ENCODE measurements around the gene EIF1B. TPM values are rescaled to one million over a fixed set of nuclear protein-coding genes. Genes with fewer than 3 reads are reported as not detected.

The EIF1B gene
- total RNA-seq, 1 experiment from 2014 or later = 33.6 TPM

- DNase-seq (ENCODE audit: low read depth, low spot score) (no peak), ATAC-seq (no peak)
- no peaks in the 10 kb centered on the region; the same call in 1 of the 2 replicates for H3K9me2 ChIP-seq (ENCODE audit: insufficient read depth)
- ChIA-PET RAD21 (ENCODE audit: low non-redundant PET in 1 of 2, low total read pairs in 2 of 2, uncharacterized antibody in 2 of 2, unreplicated experiment in 2 of 2) (no interaction called here), CTCF (no interaction called here), POLR2A (no interaction called here)
- H3K4me1 ChIP-seq (ENCODE audit: control insufficient read depth in 1 of 2, insufficient read depth in 2 of 2, low read length in 2 of 2) = no peaks in the 10 kb centered on the region
- intact Hi-C loops (cut with micrococcal nuclease) = no loop called here
- H4K20me1 ChIP-seq (ENCODE audit: insufficient read depth) = no peaks in the 10 kb centered on the region
- H3K4me2 ChIP-seq (ENCODE audit: low read length) = no peak overlapping the region
- no peak overlapping the region for H2AFZ ChIP-seq (ENCODE audit: low read depth, low read length, poor library complexity, severe bottlenecking)
- H3K27me3 ChIP-seq (ENCODE audit: insufficient read depth, low read length) = no peaks in the 10 kb centered on the region
- H3K9ac ChIP-seq (ENCODE audit: low read length) = no peak overlapping the region
- H3K9me3 ChIP-seq (ENCODE audit: control insufficient read depth in 1 of 2, insufficient read depth in 1 of 2, low read depth in 1 of 2, low read length in 2 of 2) = no peaks in the 10 kb centered on the region
- no peak overlapping the region for H3K27ac ChIP-seq (ENCODE audit: low read depth, low read length)
- no peaks in the 10 kb centered on the region for H3K79me2 ChIP-seq (ENCODE audit: insufficient read depth, low read length)
- no TSS peak for BruUV-seq (replicated peaks)
- no peaks in the 10 kb centered on the region for H3K36me3 ChIP-seq (ENCODE audit: control insufficient read depth in 1 of 2, insufficient read depth in 2 of 2, low read length in 2 of 2)
- TF ChIP-seq YY1 (IDR thresholded peaks at IDR 0.05; ENCODE audit: extremely low read depth, insufficient replicate concordance, low read depth, low read length) = no peak
- H3K4me3 ChIP-seq (replicated peaks in 1 of 2; ENCODE audit: low read depth in 1 of 2, low read length in 2 of 2) = no peak overlapping the region
Observed at GRCh38 chr3:40340541-40341170, 31.1 kb downstream of the EIF1B start.

- no peaks in the 10 kb centered on the region for H3K36me3 ChIP-seq (ENCODE audit: control insufficient read depth in 1 of 2, insufficient read depth in 2 of 2, low read length in 2 of 2)
- H3K9ac ChIP-seq (ENCODE audit: low read length) = no peak overlapping the region
- H2AFZ ChIP-seq (ENCODE audit: low read depth, low read length, poor library complexity, severe bottlenecking) = no peak overlapping the region
- no peak overlapping the region for H3K4me3 ChIP-seq (replicated peaks in 1 of 2; ENCODE audit: low read depth in 1 of 2, low read length in 2 of 2)
- BruUV-seq (replicated peaks) = no TSS peak
- no peak for ATAC-seq
- intact Hi-C loops (cut with micrococcal nuclease) = no loop called here
- no peaks in the 10 kb centered on the region for H3K9me3 ChIP-seq (ENCODE audit: control insufficient read depth in 1 of 2, insufficient read depth in 1 of 2, low read depth in 1 of 2, low read length in 2 of 2)
- ChIA-PET POLR2A (no interaction called here), RAD21 (ENCODE audit: low non-redundant PET in 1 of 2, low total read pairs in 2 of 2, uncharacterized antibody in 2 of 2, unreplicated experiment in 2 of 2) (no interaction called here), CTCF (no interaction called here)
- no peaks in the 10 kb centered on the region for H4K20me1 ChIP-seq (ENCODE audit: insufficient read depth)
- H3K27ac ChIP-seq (ENCODE audit: low read depth, low read length) = no peak overlapping the region
- H3K79me2 ChIP-seq (ENCODE audit: insufficient read depth, low read length) = no peaks in the 10 kb centered on the region
- H3K27me3 ChIP-seq (ENCODE audit: insufficient read depth, low read length) = no peaks in the 10 kb centered on the region
- H3K4me2 ChIP-seq (ENCODE audit: low read length) = no peak overlapping the region
- no peak for DNase-seq (ENCODE audit: low read depth, low spot score)
- no peaks in the 10 kb centered on the region; the same call in 1 of the 2 replicates for H3K9me2 ChIP-seq (ENCODE audit: insufficient read depth)
- H3K4me1 ChIP-seq (ENCODE audit: control insufficient read depth in 1 of 2, insufficient read depth in 2 of 2, low read length in 2 of 2) = no peaks in the 10 kb centered on the region
- TF ChIP-seq, protein P1, sequence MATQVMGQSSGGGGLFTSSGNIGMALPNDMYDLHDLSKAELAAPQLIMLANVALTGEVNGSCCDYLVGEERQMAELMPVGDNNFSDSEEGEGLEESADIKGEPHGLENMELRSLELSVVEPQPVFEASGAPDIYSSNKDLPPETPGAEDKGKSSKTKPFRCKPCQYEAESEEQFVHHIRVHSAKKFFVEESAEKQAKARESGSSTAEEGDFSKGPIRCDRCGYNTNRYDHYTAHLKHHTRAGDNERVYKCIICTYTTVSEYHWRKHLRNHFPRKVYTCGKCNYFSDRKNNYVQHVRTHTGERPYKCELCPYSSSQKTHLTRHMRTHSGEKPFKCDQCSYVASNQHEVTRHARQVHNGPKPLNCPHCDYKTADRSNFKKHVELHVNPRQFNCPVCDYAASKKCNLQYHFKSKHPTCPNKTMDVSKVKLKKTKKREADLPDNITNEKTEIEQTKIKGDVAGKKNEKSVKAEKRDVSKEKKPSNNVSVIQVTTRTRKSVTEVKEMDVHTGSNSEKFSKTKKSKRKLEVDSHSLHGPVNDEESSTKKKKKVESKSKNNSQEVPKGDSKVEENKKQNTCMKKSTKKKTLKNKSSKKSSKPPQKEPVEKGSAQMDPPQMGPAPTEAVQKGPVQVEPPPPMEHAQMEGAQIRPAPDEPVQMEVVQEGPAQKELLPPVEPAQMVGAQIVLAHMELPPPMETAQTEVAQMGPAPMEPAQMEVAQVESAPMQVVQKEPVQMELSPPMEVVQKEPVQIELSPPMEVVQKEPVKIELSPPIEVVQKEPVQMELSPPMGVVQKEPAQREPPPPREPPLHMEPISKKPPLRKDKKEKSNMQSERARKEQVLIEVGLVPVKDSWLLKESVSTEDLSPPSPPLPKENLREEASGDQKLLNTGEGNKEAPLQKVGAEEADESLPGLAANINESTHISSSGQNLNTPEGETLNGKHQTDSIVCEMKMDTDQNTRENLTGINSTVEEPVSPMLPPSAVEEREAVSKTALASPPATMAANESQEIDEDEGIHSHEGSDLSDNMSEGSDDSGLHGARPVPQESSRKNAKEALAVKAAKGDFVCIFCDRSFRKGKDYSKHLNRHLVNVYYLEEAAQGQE (IDR thresholded peaks at IDR 0.05; ENCODE audit: low read depth) = no peak
- TF ChIP-seq ZNF274 (IDR thresholded peaks at IDR 0.05; ENCODE audit: low read depth, low read length) (no peak), EGR1 (IDR thresholded peaks at IDR 0.05; ENCODE audit: low read depth) (no peak), POLR2AphosphoS5 (IDR thresholded peaks at IDR 0.05; ENCODE audit: low read depth, low read length) (no peak), EZH2phosphoT487 (IDR thresholded peaks at IDR 0.05; ENCODE audit: borderline replicate concordance) (no peak), MAX (IDR thresholded peaks at IDR 0.05) (no peak), YY1 (IDR thresholded peaks at IDR 0.05; ENCODE audit: extremely low read depth, insufficient replicate concordance, low read depth, low read length) (no peak), SP1 (IDR thresholded peaks at IDR 0.05; ENCODE audit: low read depth) (no peak), SIN3A (IDR thresholded peaks at IDR 0.05; ENCODE audit: low read depth) (no peak), ELF1 (IDR thresholded peaks at IDR 0.05; ENCODE audit: borderline replicate concordance, low read depth) (no peak), ZFX (IDR thresholded peaks at IDR 0.05) (no peak)
- TF ChIP-seq, protein P2, sequence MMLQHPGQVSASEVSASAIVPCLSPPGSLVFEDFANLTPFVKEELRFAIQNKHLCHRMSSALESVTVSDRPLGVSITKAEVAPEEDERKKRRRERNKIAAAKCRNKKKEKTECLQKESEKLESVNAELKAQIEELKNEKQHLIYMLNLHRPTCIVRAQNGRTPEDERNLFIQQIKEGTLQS (IDR thresholded peaks at IDR 0.05) = no peak
- TF ChIP-seq, protein P3, sequence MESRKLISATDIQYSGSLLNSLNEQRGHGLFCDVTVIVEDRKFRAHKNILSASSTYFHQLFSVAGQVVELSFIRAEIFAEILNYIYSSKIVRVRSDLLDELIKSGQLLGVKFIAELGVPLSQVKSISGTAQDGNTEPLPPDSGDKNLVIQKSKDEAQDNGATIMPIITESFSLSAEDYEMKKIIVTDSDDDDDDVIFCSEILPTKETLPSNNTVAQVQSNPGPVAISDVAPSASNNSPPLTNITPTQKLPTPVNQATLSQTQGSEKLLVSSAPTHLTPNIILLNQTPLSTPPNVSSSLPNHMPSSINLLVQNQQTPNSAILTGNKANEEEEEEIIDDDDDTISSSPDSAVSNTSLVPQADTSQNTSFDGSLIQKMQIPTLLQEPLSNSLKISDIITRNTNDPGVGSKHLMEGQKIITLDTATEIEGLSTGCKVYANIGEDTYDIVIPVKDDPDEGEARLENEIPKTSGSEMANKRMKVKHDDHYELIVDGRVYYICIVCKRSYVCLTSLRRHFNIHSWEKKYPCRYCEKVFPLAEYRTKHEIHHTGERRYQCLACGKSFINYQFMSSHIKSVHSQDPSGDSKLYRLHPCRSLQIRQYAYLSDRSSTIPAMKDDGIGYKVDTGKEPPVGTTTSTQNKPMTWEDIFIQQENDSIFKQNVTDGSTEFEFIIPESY (IDR thresholded peaks at IDR 0.05; ENCODE audit: extremely low read depth, insufficient replicate concordance, low read length) = no peak
Observed at GRCh38 chr3:40341671-40342070, 32.2 kb downstream of the EIF1B start.
